HG03175 (cell line): ENCODE data around the gene CPT1C.

Source experiments
- ATAC-seq: cut with Tn5 transposase; IDR thresholded peaks from one replicate; pipeline ENCODE4 v1.9.1; 2021; ENCODE audit warnings: mild to moderate bottlenecking, moderate library complexity; ENCODE audit not compliant: unreplicated experiment

Gene CPT1C

DNA sequence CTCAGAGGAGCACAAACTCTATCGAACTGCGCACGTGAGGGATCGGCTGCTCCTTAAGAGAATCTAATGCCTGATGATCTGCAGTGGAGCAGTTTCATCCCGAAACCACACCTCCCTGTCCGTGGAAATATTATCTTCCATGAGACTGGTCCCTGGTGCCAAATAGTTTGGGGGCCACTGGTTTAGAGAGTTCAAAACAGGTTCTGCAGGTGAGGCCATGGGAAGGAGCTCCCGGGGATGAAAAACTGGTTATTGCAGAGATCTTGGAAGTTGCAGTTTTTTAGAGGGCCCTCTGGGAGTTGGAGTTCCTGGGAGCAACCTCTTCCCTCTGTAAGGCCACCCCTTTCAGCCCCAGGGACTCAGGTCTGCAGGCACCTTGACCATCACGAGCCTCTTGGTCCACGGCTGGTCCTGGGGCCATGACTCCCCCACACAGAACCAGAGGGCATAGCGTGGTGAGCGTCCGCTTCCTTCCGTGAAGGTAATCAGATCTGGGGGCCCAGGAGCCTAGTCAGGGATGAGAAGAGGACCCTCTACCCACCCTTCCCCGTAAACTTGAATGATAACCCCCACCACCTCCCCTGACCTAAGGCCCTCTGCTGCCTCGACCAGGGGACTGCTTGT is 30.5 kb upstream of the CPT1C start:
- ATAC-seq: no peak

DNA sequence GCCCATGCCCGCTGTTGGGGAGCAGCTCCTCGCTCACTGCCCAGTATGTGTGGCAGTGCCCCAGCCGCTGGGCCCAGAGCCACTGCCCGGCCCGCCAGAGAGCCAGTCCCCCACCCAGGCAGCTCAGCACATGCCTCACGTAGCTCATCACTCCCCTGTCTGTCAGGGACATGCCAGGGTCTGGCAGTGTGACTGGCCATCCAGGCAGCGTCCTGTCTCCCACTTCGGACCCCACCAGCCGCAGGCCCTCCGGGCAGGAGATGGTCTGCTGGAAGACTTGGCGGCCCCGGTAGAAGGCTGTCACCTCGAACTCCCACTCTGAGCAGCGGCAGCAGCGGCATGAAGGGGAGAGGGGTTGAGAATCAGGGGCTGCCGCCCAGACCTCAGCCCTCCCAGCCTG is 28.9 kb upstream of the CPT1C start:
- no peak for ATAC-seq

DNA sequence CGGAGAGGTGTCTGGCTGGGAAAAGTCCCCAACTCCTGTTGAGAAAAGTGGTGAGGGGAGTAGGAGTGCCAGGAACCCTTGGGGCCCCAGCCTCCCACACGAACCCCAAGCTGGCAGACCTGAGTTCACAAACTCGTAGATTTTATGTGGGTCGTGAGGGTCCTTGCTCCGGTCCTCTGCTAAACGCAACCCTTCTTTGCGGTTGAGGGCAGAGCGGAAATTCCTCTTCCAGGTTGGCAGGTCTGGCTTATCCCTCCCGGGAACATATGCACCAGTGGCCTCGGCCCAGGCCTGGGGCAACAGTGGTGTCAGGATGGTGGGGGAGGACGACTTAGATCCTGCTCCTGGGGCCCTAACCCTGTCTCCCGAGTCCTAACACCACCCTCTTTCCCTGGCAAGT is 27.7 kb upstream of the CPT1C start:
- no peak for ATAC-seq

DNA sequence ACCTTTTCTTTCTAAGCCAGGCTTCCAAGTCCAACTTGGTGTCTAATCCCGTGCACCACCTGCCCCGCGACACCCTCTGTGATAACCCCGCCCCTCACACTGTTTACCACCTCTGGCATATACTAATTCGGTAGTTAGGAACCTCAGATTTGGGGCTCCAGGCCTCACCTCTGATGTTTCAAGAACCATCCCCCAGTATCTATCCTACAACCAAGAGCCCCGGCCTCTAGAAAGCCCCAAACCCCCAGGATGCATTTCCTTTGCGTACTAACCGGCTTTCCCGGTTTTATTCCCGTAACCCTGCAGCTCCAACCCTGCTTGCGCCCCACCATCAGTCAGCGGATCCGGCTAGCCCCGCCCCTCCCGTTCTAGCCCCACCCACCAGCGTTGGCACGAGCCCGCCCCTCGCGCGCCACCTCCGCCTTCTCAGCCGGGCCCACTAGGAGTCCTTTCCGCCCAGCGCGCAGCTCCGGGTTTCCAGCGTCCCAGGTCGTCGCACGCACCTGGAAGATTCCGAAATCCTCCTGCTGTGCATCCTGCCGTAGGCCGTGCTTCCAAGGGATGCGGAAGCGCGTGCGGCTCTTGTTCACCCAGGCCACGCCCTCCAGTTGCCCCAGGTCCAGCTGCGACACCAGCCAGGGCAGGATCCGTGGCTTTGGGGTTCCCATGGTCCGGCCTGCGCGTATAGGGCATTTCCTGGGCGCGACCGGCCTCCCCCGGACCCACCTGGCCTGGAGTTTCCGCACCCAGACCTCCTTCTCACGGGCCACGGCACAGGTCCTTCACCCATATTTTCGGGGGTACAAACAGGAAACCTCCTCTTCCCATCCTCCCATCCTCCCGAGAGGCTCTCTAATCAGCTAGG is 26.5 kb upstream of the CPT1C start:
- ATAC-seq: no peak

DNA sequence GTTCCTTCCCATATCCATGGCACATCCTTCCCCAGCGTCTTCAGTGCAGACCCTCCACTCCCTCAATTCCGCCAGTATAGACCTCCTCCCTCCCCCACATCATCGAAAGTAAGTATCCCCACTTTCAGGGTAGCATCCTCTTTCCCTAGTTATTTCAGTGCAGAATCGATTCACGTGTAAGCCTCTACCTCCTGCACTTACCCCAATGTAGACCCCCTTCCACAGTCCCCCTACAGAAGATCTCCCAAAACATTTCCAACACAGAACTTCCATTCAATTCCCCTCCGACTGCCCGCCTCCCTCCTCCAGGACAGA is 25.9 kb upstream of the CPT1C start:
- ATAC-seq: no peak

DNA sequence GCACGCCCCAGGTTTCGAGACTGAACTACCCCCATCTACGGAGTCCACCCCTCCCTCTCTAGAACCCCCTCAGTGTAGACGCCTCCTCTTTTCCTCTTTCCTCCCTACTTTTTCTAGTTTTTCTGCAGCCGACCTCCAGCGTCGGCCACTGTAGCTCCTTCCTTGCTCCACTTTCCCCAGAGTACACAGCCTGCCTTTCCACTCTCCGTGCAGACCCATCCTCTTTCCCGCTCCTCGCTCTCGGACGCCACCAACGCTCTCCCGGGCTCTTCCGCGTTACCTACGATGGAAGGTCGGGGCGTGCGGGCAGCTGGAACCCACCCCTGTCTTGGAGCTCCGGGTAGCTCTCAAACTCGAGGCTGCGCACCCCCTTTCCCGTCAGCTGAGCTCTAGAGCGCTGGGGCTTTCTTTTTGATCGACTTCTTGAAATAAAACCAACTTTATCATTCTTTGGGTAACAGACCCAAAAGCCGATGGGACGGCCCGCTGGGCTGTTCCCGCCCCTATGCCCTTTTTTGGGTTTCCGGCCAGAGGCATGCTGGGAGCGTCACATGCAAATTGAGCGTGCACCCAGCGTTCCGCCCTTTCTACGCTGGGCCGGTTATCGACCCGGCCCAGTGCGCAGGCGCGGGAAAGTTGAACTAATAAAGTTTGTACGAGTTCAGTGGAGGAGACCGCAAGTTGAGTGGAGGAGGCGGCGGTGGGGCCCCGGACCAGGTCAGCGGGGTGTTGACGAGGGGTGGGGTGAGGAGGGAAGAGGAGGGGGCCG is 25.4 kb upstream of the CPT1C start, which contains the start of the genes BCL2L12 and IRF3:
TSS of gene BCL2L12 (plus strand) at position 583 of the 769 bp plus-strand sequence. CDS start 760 bp downstream, outside the sequence.
TSS of gene IRF3 (minus strand) at position 507 of the 769 bp plus-strand sequence. CDS start 1,019 bp downstream, outside the sequence.
- peak; percentile 89 for ATAC-seq

DNA sequence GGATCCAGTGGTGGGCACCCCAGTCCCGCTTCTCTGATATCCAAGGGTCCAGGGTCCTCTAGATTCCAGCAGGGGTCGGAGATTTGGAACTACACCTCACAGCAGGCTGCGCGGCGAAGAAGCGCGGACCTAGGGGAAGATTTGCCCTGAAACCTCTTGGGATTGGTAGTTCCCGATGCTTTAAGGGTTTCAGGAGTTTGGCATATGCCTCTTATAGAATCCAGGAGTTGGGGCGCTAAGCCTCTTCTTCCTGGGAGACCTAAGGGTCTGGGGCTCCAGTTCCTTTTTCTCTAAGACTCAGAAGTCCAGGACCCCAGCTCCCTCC is 24.8 kb upstream of the CPT1C start:
- no peak for ATAC-seq

DNA sequence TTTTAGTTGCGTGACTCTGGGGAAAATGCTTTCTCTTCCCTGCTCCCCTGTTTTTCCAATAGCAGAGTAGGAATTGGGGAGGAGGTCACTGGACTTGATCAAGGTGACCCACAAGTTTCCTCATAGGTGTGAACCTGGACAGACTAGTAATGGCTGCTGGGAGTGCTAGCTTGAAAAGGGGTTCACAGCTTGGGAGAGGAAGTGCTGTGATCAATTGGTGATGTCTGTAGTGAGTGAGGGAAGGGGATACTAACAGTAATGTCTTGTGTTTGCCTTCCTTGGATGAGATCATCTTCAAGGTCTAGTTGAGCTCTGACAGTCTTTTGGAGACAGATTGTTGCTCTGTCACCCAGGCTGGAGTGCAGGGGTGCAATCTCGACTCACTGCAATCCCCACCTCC is 23.4 kb upstream of the CPT1C start:
- ATAC-seq: no peak

DNA sequence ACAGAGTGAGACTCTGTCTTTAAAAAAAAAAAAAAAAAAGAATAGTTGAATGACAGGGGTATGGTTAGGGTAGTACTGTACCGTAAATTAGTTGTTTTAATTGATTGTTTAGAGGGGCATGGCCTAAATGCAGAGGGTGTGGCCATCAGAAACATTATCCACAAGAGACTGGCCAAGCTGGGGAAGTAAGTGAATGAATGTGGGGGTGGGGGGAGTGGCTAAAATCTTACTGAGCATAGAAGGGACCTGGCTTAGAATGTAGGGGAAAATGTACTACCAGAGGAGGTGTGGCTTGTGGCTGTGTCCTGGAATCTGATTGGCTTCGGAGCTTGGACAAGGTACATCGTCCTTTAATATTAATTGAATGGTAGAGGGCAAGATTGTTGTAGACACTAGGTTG is 21.4 kb upstream of the CPT1C start:
- no peak for ATAC-seq

DNA sequence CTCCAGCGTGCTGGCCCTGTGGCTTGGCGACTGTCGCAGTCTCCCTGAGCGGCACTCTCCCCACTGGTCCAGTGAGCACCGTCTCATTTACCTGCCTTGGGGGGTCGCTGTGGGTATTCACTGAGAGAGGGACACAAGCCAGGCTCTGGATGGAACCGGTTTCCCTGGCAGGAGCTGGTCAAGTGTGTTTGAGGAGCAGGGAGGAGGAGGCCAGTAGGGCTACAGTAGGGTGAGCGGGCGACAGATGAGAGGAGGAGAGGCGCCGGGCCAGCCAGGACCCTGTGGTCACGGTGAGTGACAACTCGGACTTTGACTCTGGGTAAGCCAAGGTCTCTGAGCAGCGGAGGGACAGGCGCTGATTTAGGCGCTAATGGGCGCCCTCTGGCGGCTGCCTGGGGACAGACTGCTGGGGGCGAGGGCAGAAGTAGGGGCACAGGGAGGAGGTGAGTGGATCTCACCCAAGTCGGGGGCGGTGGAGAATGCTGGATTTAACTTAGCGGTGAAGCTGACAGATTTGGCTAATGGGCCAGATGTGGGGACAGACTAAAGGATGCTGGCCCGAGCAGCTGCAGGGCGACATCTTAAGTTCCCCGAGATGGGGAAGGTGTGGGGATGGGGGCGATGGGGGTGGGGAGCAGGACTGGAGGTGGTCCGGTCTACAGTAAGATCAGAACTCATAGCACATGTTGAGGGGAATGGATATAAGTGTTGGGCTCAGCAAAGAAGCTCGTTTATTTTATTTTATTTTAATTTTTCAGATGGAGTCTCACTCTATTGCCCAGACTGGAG is 18.6 kb upstream of the CPT1C start:
- ATAC-seq: no peak

DNA sequence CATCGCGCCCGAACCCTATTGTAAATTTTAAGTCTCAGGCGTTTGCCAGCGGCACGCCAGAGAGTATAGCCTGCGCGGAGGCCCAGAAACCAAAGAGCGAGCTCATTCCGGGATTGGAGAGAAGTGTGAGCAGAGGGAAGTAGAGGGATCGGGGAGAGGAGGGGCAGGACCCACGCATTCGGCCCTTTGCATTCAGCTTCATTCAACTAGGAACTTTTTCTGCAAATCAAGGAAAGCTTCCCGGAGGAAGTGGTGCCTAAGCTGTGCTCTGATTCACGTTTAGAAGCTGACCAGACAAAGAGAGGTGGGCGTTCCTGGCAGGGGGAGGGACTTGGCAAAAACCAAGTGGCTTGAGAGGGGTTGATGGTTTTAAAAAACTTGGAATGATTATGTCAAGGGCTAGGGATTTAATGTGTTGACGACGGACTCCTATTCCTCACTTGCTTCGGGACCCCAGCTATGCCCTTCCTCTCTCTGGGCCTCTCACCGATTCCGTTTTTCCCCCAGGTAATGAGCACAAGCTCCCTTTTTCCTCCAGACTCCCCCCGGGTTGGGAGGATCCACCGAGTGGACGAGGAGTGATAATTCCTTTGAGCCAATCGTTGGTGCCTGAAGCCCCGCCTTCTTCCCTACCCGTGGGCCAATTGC is 14.7 kb upstream of the CPT1C start:
- ATAC-seq: peak; percentile 22

DNA sequence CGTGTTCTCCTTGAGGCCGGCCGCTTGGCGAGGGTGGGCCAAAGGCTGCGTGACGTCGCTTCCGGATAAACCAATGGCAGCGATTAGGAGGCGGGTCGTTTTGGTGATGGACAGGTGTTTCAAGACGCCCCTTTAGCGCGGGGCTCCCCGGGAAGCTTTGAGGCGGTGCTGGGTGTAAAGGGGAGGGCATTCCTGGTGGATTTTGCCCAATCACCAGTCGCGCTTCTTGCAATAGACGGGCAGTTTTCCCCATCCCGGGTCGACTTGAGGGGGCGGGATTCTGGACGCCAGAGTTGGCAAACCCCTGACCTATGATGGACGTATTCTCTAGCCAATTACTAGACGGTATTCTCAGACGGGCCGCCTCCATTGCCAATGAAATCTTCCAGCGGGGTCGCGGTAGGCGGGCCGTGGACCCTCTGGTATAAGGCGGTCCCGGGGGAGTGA is 14.1 kb upstream of the CPT1C start:
- ATAC-seq: peak; percentile 62

DNA sequence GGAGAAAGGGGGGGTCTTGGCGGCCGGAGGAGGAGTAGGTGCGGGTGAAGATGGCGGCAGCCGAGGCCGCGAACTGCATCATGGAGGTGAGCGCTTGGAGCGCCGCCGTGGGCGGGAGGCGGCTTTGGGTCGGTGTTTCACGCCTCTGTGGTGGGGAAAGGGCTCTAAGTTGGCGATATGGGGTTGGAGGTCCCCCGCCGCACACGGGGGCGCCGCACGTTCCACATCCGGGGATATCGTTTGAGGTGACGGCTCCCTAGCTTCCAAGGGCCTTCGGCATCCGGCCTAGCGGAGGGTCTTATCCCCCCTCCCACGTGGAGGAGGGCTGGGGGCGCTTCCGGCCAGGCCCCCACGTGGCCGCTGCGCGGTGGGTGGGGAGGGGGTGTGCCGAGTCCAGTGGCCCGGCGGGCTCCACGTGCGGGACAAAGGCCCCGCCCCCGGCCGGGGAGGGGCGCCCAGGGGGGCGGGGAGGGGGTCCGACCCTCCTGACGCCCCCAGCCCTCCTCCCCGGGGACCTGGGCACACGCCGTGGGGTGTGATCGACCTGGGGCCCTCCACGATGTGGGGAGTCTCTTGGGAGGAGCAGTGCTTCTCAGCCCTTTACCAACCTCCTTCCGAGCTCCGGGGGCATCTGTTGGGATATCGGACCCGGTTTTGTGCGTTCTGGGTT is 13.6 kb upstream of the CPT1C start, which contains the start of gene PRMT1:
TSS of gene PRMT1 (plus strand) at position 41 of the 670 bp plus-strand sequence. CDS start at position 51, 10 bp downstream.
- ATAC-seq: no peak

DNA sequence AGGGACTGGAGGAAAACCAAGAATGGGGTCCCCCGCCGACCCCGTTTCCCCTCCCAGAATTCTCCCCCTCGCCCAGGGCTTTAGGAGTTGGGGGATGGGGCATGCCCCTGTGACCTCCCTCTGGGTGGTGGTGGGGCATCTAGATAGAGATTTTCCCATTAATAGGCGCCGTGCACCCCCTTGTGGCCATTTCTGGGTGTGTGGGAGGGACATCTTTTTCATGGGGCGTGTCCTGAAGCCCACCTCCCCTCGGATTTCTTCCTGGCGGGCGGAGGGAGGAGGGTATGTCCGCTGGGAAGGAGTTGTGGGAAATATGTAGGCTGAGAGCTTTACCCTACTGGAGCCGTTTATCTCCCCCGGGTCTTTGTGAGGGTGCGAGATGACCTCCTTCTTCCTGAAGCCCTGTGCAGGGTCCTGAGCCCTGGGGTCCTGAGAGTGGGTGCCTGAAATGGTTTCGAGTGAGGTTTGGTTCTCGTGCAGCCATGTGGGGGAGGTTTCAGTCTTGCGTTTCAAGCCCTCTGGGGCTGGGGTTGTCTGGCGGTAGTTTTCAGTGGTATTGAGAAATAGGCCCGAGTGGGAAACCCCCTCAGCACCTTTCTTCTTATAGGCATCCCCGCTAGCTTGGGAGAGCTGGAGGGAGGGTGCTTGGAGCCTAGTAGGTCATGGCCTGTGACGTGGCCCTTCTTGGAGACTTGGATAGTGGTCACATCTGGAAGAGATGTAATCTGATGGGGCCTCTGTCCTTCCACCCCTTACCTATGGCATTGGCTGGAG is 12.8 kb upstream of the CPT1C start:
- no peak for ATAC-seq

DNA sequence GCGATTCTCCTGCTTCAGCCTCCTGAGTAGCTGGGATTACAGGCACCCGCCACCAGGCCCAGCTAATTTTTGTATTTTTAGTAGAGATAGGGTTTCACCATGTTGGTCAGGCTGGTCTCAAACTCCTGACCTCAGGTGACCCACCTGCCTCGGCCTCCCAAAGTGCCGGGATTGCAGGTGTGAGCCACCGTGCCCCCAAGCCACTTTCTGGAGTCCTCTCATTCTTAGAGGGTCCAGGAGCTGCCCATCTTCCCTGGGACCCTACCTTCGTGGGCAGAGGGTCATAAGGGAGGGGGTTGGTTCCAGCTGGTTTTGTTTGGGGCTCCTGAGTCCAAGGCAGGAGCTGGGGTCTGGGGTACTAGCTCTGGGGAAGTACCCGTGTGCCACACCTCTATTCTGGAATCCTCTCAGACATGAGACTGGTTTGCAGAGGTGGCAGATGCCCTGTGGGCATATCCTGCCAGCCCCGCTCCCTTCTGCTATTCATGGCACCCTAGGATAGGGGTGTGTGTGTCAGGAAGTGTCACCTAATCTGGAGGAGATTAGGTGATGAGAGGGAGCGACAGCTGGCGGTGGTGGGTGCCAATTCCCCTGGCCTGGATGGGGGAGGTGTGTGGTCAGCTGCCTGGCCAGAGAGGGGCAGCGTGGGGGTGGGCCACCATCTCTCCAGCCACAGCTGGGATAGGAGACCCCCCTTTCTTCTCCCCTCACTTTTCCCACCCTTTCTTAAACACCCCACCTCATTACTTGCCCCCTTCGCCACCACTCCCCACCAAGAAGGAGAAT is 11.7 kb upstream of the CPT1C start:
- no peak for ATAC-seq

DNA sequence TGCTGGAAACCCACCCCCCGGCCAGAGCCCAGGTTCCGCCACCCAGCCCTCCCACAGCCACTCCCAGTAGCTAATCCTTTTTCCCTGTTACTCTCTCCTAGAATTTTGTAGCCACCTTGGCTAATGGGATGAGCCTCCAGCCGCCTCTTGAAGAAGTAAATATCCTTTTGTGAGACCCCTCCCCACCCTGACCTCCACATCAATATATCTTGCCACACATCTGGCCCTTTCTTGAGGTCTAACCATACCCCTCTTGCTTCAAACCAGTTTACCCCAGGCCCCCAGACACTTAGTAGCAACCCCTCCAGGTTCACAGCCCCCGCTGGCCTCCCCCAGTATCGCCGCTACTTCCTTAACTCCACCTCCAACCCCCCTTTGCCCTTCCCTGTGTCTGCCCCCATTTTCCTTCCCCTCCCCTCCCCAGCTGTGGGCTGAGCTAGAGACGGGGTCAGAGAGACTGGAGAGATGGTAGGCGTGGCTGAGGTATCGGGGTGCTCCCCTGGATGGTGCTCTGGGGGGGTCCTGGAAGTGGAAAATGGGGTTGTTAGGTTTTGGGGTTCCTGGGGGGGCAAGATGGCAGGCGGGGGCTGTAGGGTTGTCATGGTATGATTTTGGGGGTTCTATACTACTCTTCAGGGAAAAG is 11.0 kb upstream of the CPT1C start:
- ATAC-seq: no peak

DNA sequence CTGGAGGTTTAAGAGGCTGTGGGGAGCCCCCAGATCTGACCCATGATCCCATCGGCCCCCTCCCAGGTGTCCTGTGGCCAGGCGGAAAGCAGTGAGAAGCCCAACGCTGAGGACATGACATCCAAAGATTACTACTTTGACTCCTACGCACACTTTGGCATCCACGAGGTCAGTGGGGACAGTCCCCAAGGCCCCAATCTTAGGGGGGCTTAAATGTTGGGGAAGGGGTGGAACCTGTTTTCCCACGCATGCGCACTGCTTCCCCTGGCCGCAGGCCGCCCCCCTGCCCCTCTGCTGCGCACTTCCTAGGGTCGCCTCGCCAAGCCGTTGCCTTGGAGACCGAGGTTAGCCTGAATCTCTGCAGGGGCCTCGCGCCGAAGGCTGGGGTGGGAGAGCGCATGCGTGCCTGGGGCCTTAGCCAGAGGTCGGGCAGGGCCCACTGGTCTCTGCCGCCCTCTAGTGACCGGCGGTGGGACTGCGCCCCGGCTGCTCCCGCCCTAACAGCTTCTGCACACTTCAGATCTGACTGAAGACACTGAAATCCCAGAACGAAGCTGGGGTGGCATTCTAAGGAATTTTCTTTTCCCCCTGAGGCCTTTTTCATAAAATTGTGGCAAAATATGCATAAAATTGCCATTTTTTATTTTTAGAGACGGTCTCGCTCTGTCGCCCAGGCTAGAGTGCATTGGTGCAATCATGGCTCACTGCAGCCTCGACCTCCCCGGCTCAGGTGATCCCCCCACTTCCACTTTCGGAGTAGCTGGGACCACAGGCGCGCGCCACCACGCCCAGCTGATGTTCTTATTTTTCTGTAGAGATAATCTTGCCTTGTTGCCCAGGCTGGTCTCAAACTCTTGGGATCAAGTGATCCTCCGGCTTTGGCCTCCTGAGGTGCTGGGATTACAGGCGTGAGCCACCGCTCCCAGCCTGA is 10.2 kb upstream of the CPT1C start:
- ATAC-seq: no peak
